HG02970 (cell line): Measurements from ENCODE around the gene SLC8A2.
"Not testable (repeated sequence)": the region's sequence is repeated elsewhere in the genome, so short reads cannot be mapped to it uniquely, and the experiment has no call there.

Source experiments
- ATAC-seq: cut with Tn5 transposase; IDR thresholded peaks from one replicate; pipeline ENCODE4 v1.9.1; 2021; ENCODE audit warnings: mild to moderate bottlenecking, moderate library complexity, moderate number of reproducible peaks; ENCODE audit not compliant: unreplicated experiment, low FRiP score

The SLC8A2 gene

GRCh38 chr19:47389150-47389556, 82.5 kb downstream of the SLC8A2 start:
- ATAC-seq = no peak

GRCh38 chr19:47388721-47389120, 83.0 kb downstream of the SLC8A2 start:
- not testable (repeated sequence) for ATAC-seq

- not testable (repeated sequence) for ATAC-seq
Observed at GRCh38 chr19:47387623-47388022, 84.1 kb downstream of the SLC8A2 start.

- ATAC-seq = not testable (repeated sequence)
Observed at GRCh38 chr19:47386582-47386981, 85.1 kb downstream of the SLC8A2 start.

GRCh38 chr19:47384533-47384932, 87.2 kb downstream of the SLC8A2 start:
- ATAC-seq = not testable (repeated sequence)

GRCh38 chr19:47383890-47384289, 87.8 kb downstream of the SLC8A2 start:
- not testable (repeated sequence) for ATAC-seq

GRCh38 chr19:47381653-47382279, 89.9 kb downstream of the SLC8A2 start:
- no peak for ATAC-seq

- no peak for ATAC-seq
Observed at GRCh38 chr19:47381121-47381520, 90.6 kb downstream of the SLC8A2 start.

GRCh38 chr19:47380559-47380958, 91.1 kb downstream of the SLC8A2 start:
- ATAC-seq = no peak

- ATAC-seq = no peak
Observed at GRCh38 chr19:47379381-47379938, 92.2 kb downstream of the SLC8A2 start.

GRCh38 chr19:47378246-47378645, 93.4 kb downstream of the SLC8A2 start:
- no peak for ATAC-seq
